HG03095 (cell line): ENCODE results near the gene HMGA1.

Experiments used
- ATAC-seq: cut with Tn5 transposase; IDR thresholded peaks from one replicate; pipeline ENCODE4 v1.9.1; 2021; ENCODE audit warnings: moderate library complexity; ENCODE audit not compliant: unreplicated experiment

The HMGA1 gene

DNA sequence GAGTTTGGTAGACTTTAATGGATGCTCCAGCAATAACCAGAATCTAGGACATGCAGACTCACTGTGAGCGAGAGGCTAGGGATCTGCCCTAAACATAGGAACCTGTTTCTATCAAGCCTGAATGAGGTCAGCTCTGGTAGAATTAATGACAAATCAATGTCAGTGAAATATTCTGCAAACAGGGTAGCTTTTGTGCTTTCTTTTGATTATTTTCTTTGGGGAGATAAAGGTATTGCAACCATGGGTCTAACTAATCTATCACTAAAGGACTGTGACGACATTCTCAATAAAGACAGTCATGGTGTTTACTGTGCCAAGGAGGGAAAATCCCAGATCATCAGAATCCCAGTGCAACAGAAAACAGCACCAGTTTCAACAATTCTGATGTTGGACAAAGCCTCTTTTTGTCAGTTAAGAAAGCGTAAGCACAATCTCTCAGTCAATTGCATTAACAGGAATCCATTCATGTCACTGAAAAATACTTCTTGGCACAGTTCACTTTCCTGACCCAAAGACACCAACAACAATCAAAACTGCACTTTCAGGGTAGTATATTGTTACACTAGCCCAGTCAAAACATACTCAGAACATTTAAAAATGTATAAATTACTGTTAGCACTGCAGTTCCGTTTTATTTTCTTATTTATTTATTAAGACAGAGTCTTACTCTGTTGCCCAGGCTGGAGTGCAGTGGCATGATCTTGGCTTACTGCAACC, 48.9 kb downstream of the HMGA1 start:
- ATAC-seq = no peak

DNA sequence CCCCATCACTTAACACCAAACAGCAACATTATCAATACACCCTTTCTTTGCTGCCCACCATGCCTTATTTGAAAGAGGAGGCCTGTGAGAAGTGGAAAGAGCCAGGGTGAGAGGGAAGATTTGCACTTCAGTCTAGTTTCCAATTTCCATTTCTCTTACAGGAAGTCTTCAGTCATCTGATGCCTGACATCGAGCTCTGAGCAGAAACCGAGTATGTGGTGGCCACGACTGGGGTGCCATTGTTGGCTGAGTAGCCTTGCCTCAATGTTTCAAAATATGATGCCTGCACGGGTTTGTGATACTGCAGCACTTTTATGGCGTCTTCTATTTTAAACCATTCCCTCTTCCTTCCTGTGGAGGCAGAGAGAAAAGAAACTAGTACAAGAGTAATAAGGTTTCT, 51.9 kb downstream of the HMGA1 start:
- no peak for ATAC-seq

DNA sequence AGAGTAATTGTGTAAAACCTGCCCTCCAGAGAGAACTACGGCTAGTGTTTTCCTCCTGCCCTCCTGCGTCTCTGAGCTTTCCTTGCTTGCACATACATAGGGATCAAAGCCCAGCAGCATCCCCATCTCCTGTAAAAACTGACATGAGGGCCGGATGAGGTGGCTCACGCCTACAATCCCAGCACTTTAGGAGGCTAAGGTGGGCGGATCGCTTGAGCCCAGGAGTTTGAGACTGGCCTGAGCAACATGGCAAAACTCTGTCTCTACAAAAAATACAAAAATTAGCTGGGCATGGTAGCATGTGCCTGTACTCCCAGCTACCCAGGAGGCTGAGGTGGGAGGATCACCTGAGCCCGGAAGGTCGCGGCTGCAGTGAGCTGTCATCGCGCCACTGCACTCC, 52.5 kb downstream of the HMGA1 start:
- no peak for ATAC-seq

DNA sequence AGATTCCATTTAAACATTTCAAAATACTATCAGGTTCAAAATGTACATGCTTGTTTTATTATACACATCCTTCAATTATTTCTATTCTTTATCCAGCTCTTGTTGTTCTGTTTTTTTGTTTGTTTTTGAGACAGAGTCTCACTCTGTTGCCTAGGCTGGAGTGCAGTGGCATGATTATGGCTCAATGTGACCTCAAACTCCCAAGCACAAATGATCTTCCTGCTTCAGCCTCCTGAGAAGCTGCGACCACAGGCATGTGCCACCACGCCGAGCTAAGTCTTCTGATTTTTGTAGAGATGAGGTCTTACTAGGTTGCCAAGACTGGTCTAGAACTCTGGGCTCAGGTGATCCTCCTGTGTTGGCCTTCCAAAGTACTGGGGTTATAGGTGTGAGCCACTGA, 56.3 kb downstream of the HMGA1 start:
- ATAC-seq = no peak

DNA sequence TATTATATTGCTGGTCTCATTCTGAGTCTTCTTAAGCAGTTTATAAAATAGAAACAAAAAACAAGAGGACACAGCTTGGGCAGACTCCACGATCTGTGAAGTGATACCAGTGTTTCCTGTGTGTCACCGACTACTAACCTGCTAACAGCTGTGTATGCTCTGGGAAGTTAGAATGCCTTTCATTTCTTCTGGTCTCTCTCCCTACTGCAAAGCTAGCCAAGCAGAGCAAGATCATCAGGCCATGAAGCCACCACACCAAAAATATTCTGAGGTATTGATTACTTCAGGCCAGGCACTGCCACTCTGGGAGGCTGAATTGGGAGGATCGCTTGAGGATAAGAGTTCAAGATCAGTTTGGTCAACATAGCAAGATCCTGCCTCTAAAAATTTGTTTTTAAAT, 59.0 kb downstream of the HMGA1 start:
- peak; percentile 65 for ATAC-seq
